DMS114 treated with DMSO at 0.1 percent for 48 hours (cell line): ENCODE measurements around the gene KLF9.
"Not testable (repeated sequence)": the region's sequence is repeated elsewhere in the genome, so short reads cannot be mapped to it uniquely, and the experiment has no call there.

Experiments
- DNase-seq: peaks from one replicate; lab custom pipeline; 2025; ENCODE audit not compliant: unreplicated experiment; lab: John Stamatoyannopoulos, UW

Gene KLF9

DNA sequence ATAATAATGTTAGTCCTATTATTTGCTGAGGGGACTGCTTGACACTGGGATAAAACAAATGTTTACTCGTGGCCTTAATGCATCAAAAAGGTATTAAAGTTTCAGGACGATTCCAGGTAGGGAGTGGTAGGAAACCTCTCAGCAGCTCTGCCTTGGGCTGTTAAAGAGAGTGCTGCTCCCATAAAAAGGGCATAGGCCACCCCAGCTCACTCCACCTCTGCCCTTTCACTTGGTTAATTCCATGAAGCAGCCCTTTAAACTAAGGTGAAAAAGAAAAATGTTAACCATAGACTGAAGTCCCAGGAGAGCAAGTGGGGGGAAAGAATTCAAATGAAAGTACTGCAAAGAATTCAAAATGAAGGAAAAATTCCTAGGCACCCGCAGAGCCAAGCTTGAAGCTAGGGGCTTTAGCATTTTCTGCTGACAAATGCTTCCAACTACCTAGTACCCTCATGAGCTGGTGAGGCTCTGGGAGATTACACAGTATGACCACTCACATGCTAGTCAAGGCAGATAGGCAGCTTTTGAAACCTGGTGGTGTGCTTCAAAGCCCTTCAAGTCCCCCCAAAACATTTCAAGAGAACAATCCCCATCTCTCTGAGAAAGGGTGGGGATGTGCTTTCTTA lies 8.5 kb downstream of the KLF9 start:
- no peak for DNase-seq

DNA sequence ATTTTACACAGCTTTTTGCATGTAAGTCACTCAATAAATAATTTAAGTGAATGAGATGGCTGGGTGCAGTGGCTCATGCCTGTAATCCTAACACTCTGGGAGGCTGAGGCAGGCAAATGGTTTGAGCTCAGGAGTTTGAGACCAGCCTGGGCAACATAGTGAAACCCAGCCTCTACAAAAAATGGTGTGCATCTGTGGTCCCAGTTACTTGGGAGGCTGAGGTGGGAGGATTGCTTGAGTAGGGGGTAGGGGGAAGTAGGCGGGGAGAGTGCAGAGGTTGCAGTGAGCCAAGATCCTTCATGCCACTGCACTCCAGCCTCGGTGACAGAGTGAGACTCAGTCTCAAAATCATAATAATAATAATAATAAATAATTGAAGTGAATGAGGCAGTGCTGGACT lies 10.2 kb downstream of the KLF9 start:
- no peak for DNase-seq

DNA sequence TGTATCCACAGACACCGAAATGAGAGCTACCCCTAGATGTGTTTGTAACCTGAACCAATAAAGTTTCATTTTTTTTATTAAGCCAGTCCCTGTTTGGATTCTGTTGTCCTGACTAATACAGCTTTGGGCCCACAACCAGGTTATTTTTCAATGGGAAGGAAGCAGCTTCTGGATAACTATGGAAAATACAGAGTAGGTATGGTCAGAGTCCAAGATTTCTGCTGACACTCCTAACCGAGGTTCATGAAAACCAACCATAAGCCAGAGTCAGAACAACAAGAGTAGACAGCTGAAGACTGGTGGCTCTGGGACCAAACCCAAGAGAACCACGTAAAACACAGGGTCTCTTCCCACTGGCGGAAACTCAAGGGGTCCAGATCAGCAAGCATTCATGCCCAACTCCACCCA lies 10.8 kb downstream of the KLF9 start:
- no peak for DNase-seq

DNA sequence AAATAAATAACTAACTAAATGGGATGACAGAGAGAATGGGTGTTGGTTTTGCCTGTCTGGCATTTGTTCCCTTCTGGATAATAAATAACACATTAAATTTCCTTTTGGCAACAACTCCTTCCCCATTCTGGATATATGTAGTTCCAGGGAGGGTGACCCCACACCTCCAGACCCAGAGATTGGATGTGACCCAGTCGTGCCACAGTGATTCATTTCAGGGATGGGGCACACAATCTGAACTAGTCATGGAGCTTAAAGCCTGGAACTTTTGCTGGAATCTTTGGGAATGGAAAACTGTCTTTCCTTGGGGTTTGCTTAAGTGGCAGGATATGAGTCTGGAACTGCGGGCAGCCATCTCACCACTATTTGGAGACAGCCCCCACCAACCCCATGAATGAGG lies 11.3 kb downstream of the KLF9 start:
- DNase-seq: no peak

DNA sequence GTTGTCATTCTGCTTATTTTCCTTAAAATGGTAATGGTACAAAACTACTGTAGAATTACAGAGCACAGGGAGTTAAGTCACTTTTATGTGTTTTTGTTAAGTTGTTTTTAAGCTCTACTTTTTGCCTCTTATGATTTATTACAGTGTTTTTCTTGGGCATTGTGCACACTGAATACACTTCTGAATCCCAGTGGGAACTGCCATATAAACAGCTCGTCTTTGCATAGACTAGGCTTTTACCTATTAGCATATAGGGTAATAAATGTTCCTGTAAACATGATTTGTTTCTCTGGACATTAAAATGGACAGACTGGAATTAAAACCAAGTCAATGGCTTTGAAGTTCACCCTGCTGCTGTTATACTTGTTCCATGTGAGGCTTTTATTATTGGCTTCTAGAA lies 12.2 kb downstream of the KLF9 start:
- no peak for DNase-seq

DNA sequence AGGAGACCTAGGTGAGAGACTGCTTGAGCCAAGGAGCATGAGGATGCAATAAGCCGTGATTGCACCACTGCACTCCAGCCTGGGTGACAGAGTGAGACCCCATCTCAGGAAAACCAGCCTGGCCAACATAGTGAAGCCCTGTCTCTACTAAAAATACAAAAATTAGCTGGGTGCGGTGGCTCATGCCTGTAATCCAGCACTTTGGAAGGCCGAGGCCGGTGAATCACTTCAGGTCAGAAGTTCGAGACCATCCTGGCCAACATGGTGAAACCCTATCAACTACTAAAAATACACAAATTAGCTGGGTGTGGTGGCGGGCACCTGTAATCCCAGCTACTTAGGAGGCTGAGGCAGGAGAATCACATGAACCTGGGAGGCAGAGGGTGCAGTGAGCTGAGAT lies 13.2 kb downstream of the KLF9 start:
- not testable (repeated sequence) for DNase-seq

DNA sequence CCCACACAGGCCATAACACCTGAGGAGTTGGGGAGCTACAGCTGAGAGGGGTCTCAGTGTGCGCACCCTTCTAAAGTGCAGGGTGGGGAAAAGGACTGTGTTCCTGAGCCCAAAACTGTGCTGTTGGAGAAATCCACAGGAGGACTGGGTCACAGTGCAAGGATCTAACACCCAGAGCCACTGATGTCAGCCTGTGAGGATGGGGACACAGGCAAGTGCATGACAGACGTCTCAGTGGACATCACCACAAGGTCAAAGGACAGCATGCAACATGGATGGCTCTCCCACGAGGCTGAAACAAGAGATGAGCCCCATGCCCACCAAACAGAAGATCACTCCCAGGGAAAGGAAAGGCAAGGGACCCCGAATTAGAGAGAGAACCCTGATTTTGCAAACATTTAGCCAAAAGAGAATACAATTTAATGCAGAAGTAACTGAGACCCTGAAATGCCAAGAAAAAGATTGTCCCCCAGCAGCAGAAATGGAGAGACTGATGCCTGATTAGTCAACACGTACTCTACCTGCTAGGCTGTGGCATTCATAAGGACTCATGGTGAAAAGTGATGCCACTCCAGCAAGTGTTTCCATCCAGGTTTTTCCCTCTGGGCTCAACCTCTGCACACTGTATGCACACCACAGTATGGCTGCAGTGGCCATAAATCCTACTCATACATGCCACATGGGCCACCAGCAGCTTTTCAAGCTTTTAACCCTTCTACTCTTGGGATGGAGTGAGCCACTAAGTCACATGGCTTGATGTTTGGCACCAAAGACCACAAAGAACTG lies 14.2 kb downstream of the KLF9 start:
- no peak for DNase-seq

DNA sequence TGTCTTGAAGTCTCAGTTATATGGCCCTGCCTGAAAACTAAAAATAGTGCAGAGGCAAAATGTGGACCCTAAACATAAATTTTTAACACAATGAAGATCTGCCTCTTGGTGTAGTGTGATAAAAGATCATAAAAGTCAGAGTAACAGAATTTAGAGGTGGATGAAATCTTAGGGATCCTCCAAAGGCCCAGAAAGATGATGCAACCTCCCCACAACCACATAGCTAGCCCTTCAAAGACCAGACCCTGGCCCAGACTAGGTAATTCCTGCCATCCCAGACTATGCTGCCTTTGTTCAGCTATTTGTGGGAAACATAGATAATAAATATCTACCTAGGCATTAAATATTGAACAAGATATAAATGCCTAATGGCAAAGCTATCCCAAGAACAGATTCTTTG lies 15.3 kb downstream of the KLF9 start:
- no peak for DNase-seq

DNA sequence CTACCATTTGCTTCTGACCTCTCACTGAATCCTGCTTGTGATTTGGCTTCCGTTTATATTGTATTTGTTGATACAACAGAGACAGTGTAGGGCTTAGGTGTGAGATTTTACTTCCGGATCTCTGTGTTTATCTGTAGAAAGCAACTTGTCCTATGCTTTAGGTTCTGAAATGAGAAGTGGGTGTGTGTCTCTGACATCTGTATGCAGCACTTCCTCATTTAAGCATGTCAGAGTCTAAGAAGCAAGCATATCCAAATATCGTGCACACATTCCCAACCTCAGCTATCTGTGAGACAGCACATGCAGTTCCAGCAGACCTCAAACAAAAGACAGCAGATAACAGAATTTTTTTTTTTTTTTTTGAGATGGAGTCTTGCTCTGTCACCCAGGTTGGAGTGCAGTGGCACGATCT lies 16.3 kb downstream of the KLF9 start:
- no peak for DNase-seq

DNA sequence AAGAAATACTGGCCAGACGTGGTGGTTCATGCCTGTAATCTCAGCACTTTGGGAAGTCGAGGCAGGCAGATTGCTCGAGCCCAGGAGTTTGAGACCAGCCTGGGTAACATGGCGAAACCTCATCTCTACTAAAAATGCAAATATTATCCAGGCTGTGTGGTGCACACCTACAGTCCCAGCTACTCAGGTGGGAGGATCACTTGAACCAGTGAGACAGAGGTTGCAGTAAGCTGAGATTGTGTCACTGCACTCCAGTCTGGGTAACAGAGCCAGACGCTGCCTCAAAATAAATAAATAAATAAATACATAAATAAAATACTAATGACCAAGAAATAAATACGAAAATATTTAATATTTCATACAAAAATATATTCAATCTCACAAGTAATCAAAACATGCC lies 18.8 kb downstream of the KLF9 start:
- DNase-seq: no peak

DNA sequence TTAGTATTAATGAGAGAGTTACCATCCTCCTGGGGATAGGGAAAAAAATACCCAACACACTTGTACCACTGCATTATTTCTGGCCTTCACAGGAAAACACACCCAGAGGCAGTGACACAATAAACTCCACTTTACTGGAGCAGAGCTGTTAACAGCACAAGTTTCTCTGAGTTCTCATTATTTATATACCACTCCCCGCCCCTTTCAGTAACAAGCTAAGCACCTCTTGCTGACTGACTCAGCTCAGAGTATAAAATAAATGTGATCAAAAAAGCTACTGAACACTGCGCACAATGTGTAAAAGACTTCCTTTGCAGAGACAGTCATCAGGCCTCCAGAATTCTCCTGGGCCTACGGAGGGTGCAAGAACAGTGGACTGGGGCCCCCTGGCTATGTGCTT lies 21.6 kb downstream of the KLF9 start:
- no peak for DNase-seq

DNA sequence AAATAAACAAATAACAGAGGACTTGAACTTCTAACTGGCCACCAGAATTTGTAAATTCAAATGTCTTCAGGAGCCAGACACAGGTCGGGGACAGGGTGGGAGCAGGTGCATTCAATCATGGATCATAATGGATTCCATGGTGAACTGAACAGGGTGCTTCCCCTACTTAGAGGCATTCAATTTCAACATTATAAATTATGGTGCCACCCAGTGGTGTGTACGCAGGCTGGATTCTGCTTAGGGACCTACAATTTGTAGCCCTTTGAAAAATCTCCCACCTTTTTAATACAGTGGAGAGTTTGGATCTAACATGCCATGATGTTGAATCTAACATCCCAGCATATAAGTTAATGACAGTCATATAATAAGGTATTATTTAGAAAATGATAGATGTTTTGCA lies 22.3 kb downstream of the KLF9 start:
- DNase-seq: no peak

DNA sequence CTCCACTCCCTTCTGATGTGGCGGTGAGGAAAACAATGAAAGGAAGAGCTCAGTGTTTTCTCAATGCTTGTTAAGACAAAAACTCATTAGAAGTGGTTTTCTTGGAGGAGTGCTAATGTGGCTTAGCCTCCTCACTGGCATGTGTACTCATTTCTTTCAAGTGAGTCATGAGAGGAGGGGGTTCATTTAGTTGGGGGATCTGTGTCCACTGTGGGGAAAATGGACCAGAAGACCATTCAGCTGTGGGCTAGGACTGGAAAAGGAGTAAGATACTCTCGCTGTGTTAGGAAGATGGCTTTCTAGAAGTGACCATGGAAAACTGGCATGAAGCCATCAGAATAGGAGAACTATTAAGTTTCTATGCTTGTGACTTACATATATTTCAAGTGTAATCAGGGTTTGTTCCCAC lies 23.5 kb downstream of the KLF9 start:
- DNase-seq: no peak

DNA sequence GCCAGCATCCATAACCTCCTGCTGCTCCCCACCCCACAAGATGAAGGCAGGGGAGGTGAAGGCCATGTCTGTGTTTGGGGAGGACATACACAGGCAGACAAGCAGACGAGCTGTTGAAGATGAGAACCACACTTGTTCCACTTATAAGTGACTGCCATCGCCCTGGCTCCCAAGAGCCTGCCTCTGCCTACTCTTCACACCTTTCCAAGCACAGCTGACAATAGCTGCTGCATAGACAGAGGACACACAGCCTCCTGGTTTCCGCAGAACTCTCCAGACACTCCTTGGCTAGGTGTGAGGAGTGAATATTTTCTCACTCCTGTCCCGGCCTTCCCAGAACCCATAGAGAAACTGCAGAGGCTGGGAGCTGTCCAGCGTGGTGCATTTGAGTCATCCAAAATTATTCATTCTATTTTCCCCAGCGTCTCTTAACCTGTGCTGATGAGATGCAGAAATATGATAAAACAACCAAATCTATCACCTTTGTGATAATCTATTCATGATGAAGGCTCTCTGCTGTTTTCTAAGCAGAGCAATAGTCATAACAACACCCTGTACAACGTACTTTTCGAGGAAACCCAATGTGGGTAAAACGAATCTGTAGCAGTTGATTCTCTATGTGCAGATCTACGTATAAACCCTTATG lies 24.7 kb downstream of the KLF9 start:
- no peak for DNase-seq

DNA sequence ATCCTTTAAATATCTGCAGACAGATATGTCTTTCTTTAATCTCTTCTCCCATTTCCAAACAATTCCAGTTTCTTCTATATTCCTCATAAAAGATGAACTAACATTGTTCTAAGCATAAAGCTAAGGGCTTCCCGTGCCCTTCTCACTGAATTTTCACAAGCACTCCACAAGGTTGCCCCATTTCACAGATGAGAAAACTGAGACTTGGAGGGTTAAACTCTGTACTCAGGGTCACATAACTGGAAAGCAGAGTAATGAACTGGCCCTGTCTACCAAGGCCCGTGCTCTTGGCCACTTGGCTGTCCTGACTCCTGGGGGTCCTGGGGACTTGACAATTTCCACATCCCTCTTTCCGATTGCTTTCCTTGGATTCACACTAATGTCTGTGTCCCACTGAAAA lies 25.3 kb downstream of the KLF9 start:
- DNase-seq: no peak

DNA sequence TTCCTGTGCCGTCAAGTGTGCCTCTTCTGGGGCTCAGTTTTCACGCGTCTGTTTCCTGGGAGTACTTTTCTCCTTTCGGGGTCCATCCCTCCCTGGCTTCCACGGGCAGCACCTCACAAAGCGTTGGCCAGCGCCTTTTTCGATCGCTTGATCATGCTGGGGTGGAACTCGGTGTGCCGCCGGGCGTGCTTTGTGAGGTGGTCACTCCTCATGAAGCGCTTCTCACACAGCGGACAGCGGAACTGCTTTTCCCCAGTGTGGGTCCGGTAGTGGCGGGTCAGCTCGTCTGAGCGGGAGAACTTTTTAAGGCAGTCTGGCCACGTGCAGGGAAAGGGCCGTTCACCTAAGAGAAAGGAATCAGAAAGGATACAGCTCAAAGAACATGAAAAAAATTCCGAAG lies 26.8 kb downstream of the KLF9 start:
- no peak for DNase-seq

DNA sequence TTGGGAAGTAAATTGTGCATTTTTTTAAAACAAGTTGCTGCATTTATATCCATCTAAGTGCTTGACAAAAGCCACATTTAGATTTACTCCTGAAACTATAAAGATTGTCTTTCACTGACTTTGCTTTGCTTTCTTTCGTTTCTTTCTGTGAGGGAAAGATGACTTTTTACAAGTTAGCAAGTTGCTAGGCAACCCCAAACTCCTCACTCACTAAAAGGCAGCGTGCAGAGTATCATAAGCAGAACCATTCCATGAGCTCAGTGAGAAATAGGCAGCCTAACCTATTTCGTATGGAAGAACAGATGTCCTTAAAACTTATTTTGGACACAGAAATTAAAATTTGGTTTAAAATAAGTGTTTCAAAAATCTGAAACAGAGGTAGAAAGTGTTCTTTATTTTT lies 29.0 kb downstream of the KLF9 start:
- DNase-seq: no peak

DNA sequence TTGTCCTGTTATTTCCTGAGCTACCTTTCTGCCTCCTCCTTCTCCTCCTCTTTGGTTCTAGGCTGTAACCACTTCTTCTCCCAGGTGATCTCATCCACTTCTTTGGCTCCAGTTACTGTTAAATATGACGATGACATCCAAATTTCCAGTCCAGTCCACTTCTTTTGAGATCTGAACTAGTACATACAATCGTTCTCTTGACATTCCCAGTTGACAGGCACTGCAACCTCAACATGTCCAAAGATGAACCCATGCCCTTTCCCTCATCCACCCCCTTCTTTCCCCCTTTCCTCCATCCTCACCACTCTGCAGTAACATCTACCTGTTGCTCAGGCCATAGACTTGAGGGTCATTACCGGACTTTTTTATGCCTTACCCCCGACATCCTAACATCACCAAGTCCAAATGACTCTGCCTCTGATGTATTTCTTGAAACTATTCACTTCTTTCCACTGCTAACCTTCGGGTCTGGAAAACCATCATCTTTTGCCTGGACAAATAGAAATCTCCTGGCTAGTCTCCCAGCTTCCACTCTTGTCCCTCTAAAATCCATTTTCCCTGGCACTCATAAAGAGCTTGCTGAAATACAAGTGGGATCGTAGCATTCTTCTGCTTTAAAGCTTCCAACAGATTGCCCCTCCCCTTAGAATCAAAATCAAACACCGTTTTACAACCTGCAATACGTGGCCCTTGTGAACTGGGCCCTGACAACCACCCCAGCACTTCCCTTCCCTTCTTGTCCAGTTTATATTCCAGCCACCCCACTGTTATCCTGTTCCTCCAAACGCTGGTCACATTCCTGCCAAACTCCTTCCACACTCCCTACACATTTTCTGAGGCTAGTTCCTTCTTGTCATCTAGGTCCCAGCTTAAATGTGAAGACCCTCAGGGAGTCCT lies 31.5 kb downstream of the KLF9 start:
- no peak for DNase-seq

DNA sequence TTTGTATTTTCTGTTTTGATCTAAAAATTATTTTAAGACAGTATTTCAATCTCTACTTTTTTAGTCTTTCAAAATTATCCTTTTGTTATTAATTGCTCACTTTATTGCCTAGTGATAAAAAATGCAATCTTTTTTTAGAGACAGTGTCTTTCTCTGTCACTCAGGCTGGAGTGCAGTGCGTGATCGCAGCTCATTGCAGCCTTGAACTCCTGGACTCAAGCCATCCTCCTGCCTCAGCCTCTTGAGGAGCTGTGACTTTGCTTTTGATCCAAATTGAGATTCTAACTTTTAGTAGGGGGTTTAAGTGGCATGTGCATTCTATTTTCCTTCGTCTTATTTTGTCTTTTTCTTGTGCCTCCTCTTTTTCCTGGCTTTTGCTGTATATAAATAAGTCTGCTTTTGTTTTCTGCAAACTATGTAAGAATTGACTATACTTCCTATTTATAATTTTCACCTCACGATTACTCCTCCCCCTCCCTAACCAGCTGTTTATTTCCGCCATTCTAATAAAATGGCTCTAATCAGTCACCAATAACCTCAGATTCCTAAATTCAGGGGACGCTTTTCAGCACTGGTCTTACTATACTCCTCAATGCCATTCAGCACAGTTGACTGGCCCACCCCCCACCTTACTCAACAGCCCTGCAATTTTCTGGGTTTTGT lies 32.3 kb downstream of the KLF9 start:
- DNase-seq: no peak

DNA sequence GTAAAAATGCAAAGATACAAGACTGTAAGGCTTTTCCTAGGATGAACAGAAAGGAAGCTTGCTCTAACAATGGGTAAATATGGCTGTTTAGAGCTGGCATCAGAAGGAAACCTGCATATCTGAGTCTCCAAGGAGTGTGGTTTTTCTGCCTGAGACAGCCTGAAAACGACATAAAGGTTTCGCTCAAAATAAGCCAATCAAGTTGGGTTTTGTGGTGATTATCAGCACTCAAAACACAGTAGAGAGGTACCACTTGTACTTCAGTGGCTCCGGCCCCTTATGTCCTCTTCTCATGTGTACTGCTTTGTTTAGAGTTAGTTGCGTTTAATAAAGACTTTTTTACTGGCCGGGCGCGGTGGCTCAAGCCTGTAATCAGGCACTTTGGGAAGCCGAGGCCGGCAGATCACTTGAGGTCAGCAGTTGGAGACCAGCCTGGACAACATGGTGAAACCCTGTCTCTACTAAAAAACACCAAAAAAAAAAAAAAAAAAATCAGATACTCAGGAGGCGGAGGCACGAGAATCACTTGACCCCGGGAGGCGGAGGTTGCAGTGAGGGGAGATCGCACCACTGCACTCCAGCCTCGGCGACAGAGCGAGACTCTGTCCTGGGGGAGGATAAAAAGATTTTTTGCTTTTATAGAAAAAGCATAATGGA lies 39.4 kb downstream of the KLF9 start:
- DNase-seq: no peak
